PC-3 (cell line): ENCODE measurements around the gene ANKRD10. TPM values are rescaled to one million over a fixed set of nuclear protein-coding genes. Genes with fewer than 3 reads are reported as not detected.
A peak's percentile ranks its signal among the peaks of the same experiment; 100 is the strongest.

ENCODE experiments used
- ATAC-seq: fragments of 200-7000 bp; cut with Tn5 transposase; 2 replicates; pipeline ENCODE4 v1.9.1; 2020; ENCODE audit warnings: mild to moderate bottlenecking, moderate library complexity
- BruUV-seq: library from RNA; stranded (reverse); fragments of 400-500 nt; replicated peaks from 2 replicates; lab custom pipeline; 2021; lab: Mats Ljungman, UMichigan
- CTCF ChIA-PET: fragments of 300-600 bp; sonication (Branson Sonifier 250); formaldehyde crosslinking; loops from one replicate; lab custom pipeline; 2022; ENCODE audit warnings: antibody characterized with exemption; lab: Charles Lee
- POLR2A ChIA-PET: fragments of 300-600 bp; sonication (Branson Sonifier 250); formaldehyde crosslinking; loops from one replicate; lab custom pipeline; 2022; ENCODE audit warnings: antibody characterized with exemption; ENCODE audit not compliant: unreplicated experiment; lab: Charles Lee
- DNase-seq: peaks from one replicate; pipeline ENCODE4 v3.0.0-alpha.2; 2015
- H2AFZ ChIP-seq: fragments of 300-600 bp; sonication (generic); 2 replicates; pipeline ENCODE4 v1.6.0; 2016; ENCODE audit warnings: antibody characterized with exemption, low read length
- H3F3A ChIP-seq: fragments of 300-600 bp; sonication (generic); one replicate; pipeline ENCODE4 v1.6.0; 2017; ENCODE audit warnings: antibody characterized with exemption, low read length, control low read depth, mild to moderate bottlenecking; ENCODE audit not compliant: unreplicated experiment
- H3K27ac ChIP-seq: fragments of 300-600 bp; sonication (generic); 2 replicates; pipeline ENCODE4 v1.5.1; 2016; ENCODE audit warnings: mild to moderate bottlenecking, low read length
- H3K27me3 ChIP-seq: fragments of 300-600 bp; sonication (generic); 2 replicates; pipeline ENCODE4 v1.6.1; 2016; ENCODE audit warnings: low read length, mixed read lengths
- H3K36me3 ChIP-seq: fragments of 300-600 bp; sonication (generic); 2 replicates; pipeline ENCODE4 v1.6.1; 2016; ENCODE audit warnings: low read depth, mixed run types, low read length, mixed read lengths
- H3K4me1 ChIP-seq: fragments of 300-600 bp; sonication (generic); 2 replicates; pipeline ENCODE4 v1.5.1; 2016; ENCODE audit warnings: low read length; ENCODE audit not compliant: insufficient read depth
- H3K4me2 ChIP-seq: fragments of 300-600 bp; sonication (generic); 2 replicates; pipeline ENCODE4 v1.6.0; 2016; ENCODE audit warnings: low read length
- H3K4me3 ChIP-seq: fragments of 300-600 bp; sonication (generic); 2 replicates; pipeline ENCODE4 v1.5.1; 2016; ENCODE audit warnings: mild to moderate bottlenecking, low read length, mixed read lengths
- H3K79me2 ChIP-seq: fragments of 300-600 bp; sonication (generic); 2 replicates; pipeline ENCODE4 v1.6.1; 2017; ENCODE audit warnings: low read length, mixed read lengths
- H3K9ac ChIP-seq: fragments of 300-600 bp; sonication (generic); 2 replicates; pipeline ENCODE4 v1.6.0; 2016; ENCODE audit warnings: mild to moderate bottlenecking, low read length
- H3K9me2 ChIP-seq: fragments of 300-600 bp; sonication (generic); replicated peaks from 2 replicates; pipeline ENCODE4 v1.6.1; 2016; ENCODE audit warnings: mixed run types, low read length, mixed read lengths
- H3K9me3 ChIP-seq: fragments of 300-600 bp; sonication (generic); 2 replicates; pipeline ENCODE4 v1.6.1; 2016; ENCODE audit warnings: low read length, mixed read lengths
- H4K20me1 ChIP-seq: fragments of 300-600 bp; sonication (generic); 2 replicates; pipeline ENCODE4 v1.6.1; 2016; ENCODE audit warnings: low read length, mixed read lengths
- EZH2 ChIP-seq: fragments of 300-600 bp; sonication (generic); IDR thresholded peaks from one replicate; pipeline ENCODE4 v1.6.1; 2017; ENCODE audit warnings: antibody characterized with exemption, mild to moderate bottlenecking, low read length; ENCODE audit not compliant: unreplicated experiment
- EZH2phosphoT487 ChIP-seq: fragments of 300-600 bp; sonication (generic); IDR thresholded peaks from 2 replicates; pipeline ENCODE4 v1.6.1; 2018; ENCODE audit warnings: mild to moderate bottlenecking, antibody characterized with exemption, low read length, borderline replicate concordance
- intact Hi-C: fragments of 100-400 bp; cut with micrococcal nuclease; formaldehyde crosslinking; loops from 2 replicates; pipeline ENCODE4 v1.9.0; 2023
- total RNA-seq: library from RNA; depleted of rRNA; stranded (reverse); fragments of >200 nt; gene quantifications from 2 replicates; pipeline ENCODE4 v1.2.3, GENCODE V29; 2014
- TF ChIP-seq, protein P1 (sequence below): fragments of 300-600 bp; sonication (generic); conservative IDR thresholded peaks from 2 replicates; pipeline ENCODE4 v1.5.1; 2017; ENCODE audit warnings: antibody characterized with exemption, low read depth, mild to moderate bottlenecking, low read length

ANKRD10 gene
- total RNA-seq, 1 experiment from 2014 or later: 60.2 TPM

GRCh38 chr13:110942248-110942981 lies 27.5 kb upstream of the ANKRD10 start:
- TSS peak; percentile 60 for BruUV-seq
- intact Hi-C loops: loop anchor here (10.0 kb wide), 1 partner anchor 212 kb away; no protein-coding TSS in a partner anchor

GRCh38 chr13:110938662-110939421 lies 24.0 kb upstream of the ANKRD10 start:
- CTCF ChIA-PET: no interaction called here
- no peaks in the 10 kb centered on the region for H4K20me1 ChIP-seq

More at GRCh38 chr13:110942248-110942981, 27.5 kb upstream of the ANKRD10 start:
- no peaks in the 10 kb centered on the region for H3K79me2 ChIP-seq
- ATAC-seq (no peak), DNase-seq (no peak)
- H3K27me3 ChIP-seq: no peaks in the 10 kb centered on the region
- H3K9me3 ChIP-seq: no peaks in the 10 kb centered on the region
- ChIA-PET CTCF (no interaction called here), POLR2A (no interaction called here)
- H3K4me3 ChIP-seq: no peak overlapping the region
- no peak overlapping the region for H2AFZ ChIP-seq
- no peaks in the 10 kb centered on the region for H3K9me2 ChIP-seq
- H3K36me3 ChIP-seq: no peaks in the 10 kb centered on the region
- no peaks in the 10 kb centered on the region for H4K20me1 ChIP-seq
- TF ChIP-seq EZH2 (no peak), EZH2phosphoT487 (no peak)
- TF ChIP-seq, protein P1, sequence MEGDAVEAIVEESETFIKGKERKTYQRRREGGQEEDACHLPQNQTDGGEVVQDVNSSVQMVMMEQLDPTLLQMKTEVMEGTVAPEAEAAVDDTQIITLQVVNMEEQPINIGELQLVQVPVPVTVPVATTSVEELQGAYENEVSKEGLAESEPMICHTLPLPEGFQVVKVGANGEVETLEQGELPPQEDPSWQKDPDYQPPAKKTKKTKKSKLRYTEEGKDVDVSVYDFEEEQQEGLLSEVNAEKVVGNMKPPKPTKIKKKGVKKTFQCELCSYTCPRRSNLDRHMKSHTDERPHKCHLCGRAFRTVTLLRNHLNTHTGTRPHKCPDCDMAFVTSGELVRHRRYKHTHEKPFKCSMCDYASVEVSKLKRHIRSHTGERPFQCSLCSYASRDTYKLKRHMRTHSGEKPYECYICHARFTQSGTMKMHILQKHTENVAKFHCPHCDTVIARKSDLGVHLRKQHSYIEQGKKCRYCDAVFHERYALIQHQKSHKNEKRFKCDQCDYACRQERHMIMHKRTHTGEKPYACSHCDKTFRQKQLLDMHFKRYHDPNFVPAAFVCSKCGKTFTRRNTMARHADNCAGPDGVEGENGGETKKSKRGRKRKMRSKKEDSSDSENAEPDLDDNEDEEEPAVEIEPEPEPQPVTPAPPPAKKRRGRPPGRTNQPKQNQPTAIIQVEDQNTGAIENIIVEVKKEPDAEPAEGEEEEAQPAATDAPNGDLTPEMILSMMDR: no peak
- H3K9ac ChIP-seq: no peak overlapping the region
- no peaks in the 10 kb centered on the region for H3F3A ChIP-seq
- H3K4me2 ChIP-seq: no peak overlapping the region
- no peak overlapping the region for H3K27ac ChIP-seq
- H3K4me1 ChIP-seq: peaks cover 9% of the 10 kb centered on the region

More at GRCh38 chr13:110938662-110939421, 24.0 kb upstream of the ANKRD10 start:
- intact Hi-C loops: no loop called here
- Histone ChIP-seq H3K9ac (no peak overlapping the region), H3K79me2 (no peaks in the 10 kb centered on the region), H3K4me3 (no peak overlapping the region), H3F3A (no peaks in the 10 kb centered on the region), H3K9me3 (no peaks in the 10 kb centered on the region), H3K27me3 (no peaks in the 10 kb centered on the region), H3K36me3 (no peaks in the 10 kb centered on the region), H3K27ac (no peak overlapping the region), H3K4me1 (peaks cover 5% of the 10 kb centered on the region), H3K9me2 (no peaks in the 10 kb centered on the region), H2AFZ (no peak overlapping the region), H3K4me2 (no peak overlapping the region)
- TF ChIP-seq, protein P1: no peak
- TF ChIP-seq EZH2phosphoT487: no peak
- TF ChIP-seq EZH2: no peak
- BruUV-seq: no TSS peak
- no peak for ATAC-seq
- POLR2A ChIA-PET: no interaction called here
- no peak for DNase-seq
